Activated CD8-positive, alpha-beta memory T cell treated with anti-CD3 and anti-CD28 coated beads for 1 hour (primary cell): ENCODE measurements around the gene LRP11.
"Not testable (repeated sequence)": the region's sequence is repeated elsewhere in the genome, so short reads cannot be mapped to it uniquely, and the experiment has no call there.

Experiments used
- DNase-seq, 2 donors: peaks; one replicate each; pipeline ENCODE4 v3.0.0-alpha.2; 2020; ENCODE audit warnings: low read depth in 1 of 2; ENCODE audit errors: extremely low read depth in 1 of 2

LRP11 gene

GRCh38 chr6:149863698-149864577 is at the start of gene LRP11:
LRP11 (minus strand) TSS chr6:149864359; CDS start chr6:149864020, 339 bp downstream.
- DNase-seq = peak; percentile 26 to 70

GRCh38 chr6:149913540-149914240 is 49.5 kb upstream of the LRP11 start:
- DNase-seq = no peak

GRCh38 chr6:149913085-149913484 is 48.9 kb upstream of the LRP11 start:
- no peak for DNase-seq

- DNase-seq = not testable (repeated sequence)
Measured at GRCh38 chr6:149912680-149913079, 48.5 kb upstream of the LRP11 start.

GRCh38 chr6:149910721-149911151 is 46.6 kb upstream of the LRP11 start:
- no peak for DNase-seq

- DNase-seq = no peak
Measured at GRCh38 chr6:149909701-149910470, 45.7 kb upstream of the LRP11 start.

- DNase-seq = not testable (repeated sequence)
Measured at GRCh38 chr6:149908480-149908879, 44.3 kb upstream of the LRP11 start.

GRCh38 chr6:149907317-149907716 is 43.2 kb upstream of the LRP11 start:
- no peak for DNase-seq

- no peak for DNase-seq
Measured at GRCh38 chr6:149906405-149906804, 42.2 kb upstream of the LRP11 start.

GRCh38 chr6:149905911-149906371 is 41.8 kb upstream of the LRP11 start:
- DNase-seq = no peak

- DNase-seq = no peak
Measured at GRCh38 chr6:149905371-149905910, 41.3 kb upstream of the LRP11 start.

- DNase-seq = no peak
Measured at GRCh38 chr6:149904661-149905370, 40.7 kb upstream of the LRP11 start.

GRCh38 chr6:149903938-149904611 is 39.9 kb upstream of the LRP11 start:
- no peak for DNase-seq

- DNase-seq = no peak
Measured at GRCh38 chr6:149901444-149902140, 37.4 kb upstream of the LRP11 start.

GRCh38 chr6:149900620-149901443 is 36.7 kb upstream of the LRP11 start:
- DNase-seq = no peak

GRCh38 chr6:149899926-149900619 is 35.9 kb upstream of the LRP11 start:
- no peak for DNase-seq

- no peak for DNase-seq
Measured at GRCh38 chr6:149899486-149899885, 35.3 kb upstream of the LRP11 start.

GRCh38 chr6:149898966-149899365 is 34.8 kb upstream of the LRP11 start:
- no peak for DNase-seq
